ENCODE measurements around the gene BTBD17. TPM values are rescaled to one million over a fixed set of nuclear protein-coding genes. Genes with fewer than 3 reads are reported as not detected.

Gene BTBD17
- total RNA-seq, 2 experiments from 2014 or later, result not detected

Other genes starting within 250 kb of the BTBD17 start
- 1,000 to 10,000 TPM; 1,138 to 1,179 TPM for gene RPL38, start 158.2 kb downstream of the BTBD17 start, total RNA-seq
- 10 to 100 TPM; 10.9 to 11.2 TPM for gene TTYH2, start 148.3 kb downstream of the BTBD17 start, total RNA-seq
- 1 to 10 TPM; 1.2 to 1.6 TPM for gene DNAI2, start 87.6 kb downstream of the BTBD17 start, total RNA-seq
- gene KIF19, start 35.6 kb downstream of the BTBD17 start, total RNA-seq, result under 1 TPM; 0.61 to 0.91 TPM
- not detected for gene GPR142, start 5.6 kb upstream of the BTBD17 start, total RNA-seq
- gene GPRC5C, start 70.2 kb upstream of the BTBD17 start, total RNA-seq, result not detected
- gene CD300A, start 104.8 kb upstream of the BTBD17 start, total RNA-seq, result 10 to 100 TPM; 10.6 to 12.7 TPM
- gene CD300LB, start 169.6 kb upstream of the BTBD17 start, total RNA-seq, result not detected
- under 1 TPM; 0.45 to 0.61 TPM for gene CD300C, start 184.2 kb upstream of the BTBD17 start, total RNA-seq
- gene CD300H, start 205.6 kb upstream of the BTBD17 start, total RNA-seq, result not detected
- not detected for gene CD300LD, start 230.4 kb upstream of the BTBD17 start, total RNA-seq

Data from activated naive CD8-positive, alpha-beta T cell treated with anti-CD3 and anti-CD28 coated beads, Interleukin-2, amount 10 ng/mL, durations not matched to agents 7 days and 5 days (primary cell).